Astrocyte of the cerebellum (primary cell): ENCODE data around the gene FBXW8.

Experiments used
- DNase-seq: peaks from one replicate; pipeline ENCODE4 v3.0.0-alpha.2; 2011; ENCODE audit warnings: low read depth
- H3K4me3 ChIP-seq: 2 replicates; pipeline ENCODE4 v1.5.1; 2011; ENCODE audit warnings: mild to moderate bottlenecking, low read depth, low read length, moderate library complexity
- in situ Hi-C: cut with HindIII; loops from 2 replicates; pipeline ENCODE4 v1.10.0; 2017; ENCODE audit warnings: low sequenced_read_pairs
- TF ChIP-seq, protein P1 (sequence below): IDR thresholded peaks from 2 replicates; pipeline ENCODE4 v1.5.1; 2012; ENCODE audit warnings: low read length, low read depth, moderate library complexity, mild to moderate bottlenecking; ENCODE audit errors: missing control alignments

FBXW8 gene

DNA sequence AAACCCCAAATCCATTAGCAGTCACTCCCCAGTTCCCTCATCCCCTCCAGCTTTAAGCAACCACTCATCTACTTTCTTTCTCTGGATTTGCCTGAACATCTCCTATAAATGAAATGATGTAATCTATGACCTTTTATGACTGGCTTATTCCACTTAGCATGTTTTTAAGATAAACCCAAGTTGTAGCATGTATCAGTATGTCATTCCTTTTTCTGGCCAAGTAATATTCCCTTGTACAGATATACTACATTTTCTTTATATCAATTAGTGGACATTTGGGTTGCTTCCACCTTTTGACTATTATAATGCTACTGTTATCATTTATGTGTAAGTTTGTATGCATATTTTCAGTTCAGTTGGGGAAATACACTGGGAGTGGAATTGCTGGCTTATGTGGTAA is 105.1 kb downstream of the FBXW8 start:
- in situ Hi-C loops = no loop called here
- no peak overlapping the region for H3K4me3 ChIP-seq
- no peak for DNase-seq
- TF ChIP-seq, protein P1, sequence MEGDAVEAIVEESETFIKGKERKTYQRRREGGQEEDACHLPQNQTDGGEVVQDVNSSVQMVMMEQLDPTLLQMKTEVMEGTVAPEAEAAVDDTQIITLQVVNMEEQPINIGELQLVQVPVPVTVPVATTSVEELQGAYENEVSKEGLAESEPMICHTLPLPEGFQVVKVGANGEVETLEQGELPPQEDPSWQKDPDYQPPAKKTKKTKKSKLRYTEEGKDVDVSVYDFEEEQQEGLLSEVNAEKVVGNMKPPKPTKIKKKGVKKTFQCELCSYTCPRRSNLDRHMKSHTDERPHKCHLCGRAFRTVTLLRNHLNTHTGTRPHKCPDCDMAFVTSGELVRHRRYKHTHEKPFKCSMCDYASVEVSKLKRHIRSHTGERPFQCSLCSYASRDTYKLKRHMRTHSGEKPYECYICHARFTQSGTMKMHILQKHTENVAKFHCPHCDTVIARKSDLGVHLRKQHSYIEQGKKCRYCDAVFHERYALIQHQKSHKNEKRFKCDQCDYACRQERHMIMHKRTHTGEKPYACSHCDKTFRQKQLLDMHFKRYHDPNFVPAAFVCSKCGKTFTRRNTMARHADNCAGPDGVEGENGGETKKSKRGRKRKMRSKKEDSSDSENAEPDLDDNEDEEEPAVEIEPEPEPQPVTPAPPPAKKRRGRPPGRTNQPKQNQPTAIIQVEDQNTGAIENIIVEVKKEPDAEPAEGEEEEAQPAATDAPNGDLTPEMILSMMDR = no peak

GRCh38 chr12:117017807-117018206 is 107.1 kb downstream of the FBXW8 start:
- no peak for DNase-seq
- in situ Hi-C loops = no loop called here
- no peak overlapping the region for H3K4me3 ChIP-seq
- TF ChIP-seq, protein P1 = no peak

DNA sequence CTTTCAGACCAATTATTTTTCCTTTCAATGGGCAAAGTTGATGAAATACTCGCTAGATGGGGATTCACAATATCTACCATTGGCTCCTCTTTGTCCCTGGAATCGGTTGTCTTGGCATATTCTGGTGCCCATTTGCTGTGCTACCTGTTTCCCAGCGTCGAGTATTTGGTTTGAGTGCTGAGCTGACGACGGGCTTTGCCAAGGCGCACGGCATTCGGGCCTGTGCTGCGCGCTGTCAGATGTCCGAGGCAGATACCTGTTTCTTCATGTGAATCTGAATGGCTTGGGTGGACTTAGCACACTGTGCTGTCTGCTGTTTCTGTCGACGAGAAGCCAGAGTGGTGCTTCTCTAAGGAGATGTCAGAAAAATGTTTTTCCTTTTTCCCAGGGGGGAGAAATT is 107.5 kb downstream of the FBXW8 start:
- TF ChIP-seq, protein P1 = no peak
- no peak for DNase-seq
- H3K4me3 ChIP-seq = no peak overlapping the region
- in situ Hi-C loops = no loop called here

DNA sequence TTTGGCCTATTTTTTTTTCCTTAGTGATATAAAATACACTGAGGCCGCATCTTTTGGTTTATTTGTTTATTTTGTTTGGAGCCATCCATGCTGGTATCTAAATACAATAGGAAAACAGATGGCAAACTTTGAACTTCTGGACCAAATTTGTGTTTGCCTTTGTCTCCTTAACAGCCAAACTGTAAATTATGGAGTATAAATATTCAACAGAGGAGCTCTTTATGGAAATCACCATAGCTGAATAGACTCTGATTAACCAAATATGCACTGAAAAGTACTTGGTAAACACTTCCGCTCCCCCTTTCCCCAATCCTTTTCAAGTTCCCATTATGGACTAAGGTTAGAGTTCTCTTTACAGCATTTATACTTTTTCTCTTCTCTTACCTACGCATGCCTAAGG is 107.9 kb downstream of the FBXW8 start:
- DNase-seq = no peak
- TF ChIP-seq, protein P1 = no peak
- in situ Hi-C loops = no loop called here
- no peak overlapping the region for H3K4me3 ChIP-seq

DNA sequence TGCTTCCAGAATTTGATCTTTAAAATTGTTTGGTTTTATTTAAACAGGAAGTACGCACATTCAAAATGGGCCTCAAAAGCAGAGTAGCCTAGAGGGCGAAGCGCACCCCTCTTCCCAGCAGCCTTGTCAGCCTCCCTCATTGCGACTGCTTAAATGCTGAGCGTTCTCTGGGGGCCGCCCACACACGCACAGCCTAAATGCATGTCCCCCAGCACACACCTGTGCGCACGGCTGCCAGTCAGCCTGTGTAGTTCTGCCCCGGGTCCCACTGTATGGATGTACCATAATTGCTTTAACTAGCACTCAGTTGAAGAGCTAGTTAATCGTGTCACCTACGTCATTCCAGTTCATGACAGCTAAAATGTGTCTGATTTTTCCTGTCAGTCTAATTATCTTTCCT is 109.1 kb downstream of the FBXW8 start:
- no peak overlapping the region for H3K4me3 ChIP-seq
- in situ Hi-C loops = no loop called here
- TF ChIP-seq, protein P1 = no peak
- DNase-seq = no peak

GRCh38 chr12:117020536-117021220 is 109.9 kb downstream of the FBXW8 start:
- no peak overlapping the region for H3K4me3 ChIP-seq
- TF ChIP-seq, protein P1 = no peak
- DNase-seq = no peak
- in situ Hi-C loops = no loop called here
